IMR-90 (cell line): ENCODE measurements around the gene RALGAPA2. TPM values are rescaled to one million over a fixed set of nuclear protein-coding genes. Genes with fewer than 3 reads are reported as not detected.

ENCODE experiments used
- ATAC-seq: fragments of 200-7000 bp; cut with Tn5 transposase; 2 replicates; pipeline ENCODE4 v1.9.1; 2020; ENCODE audit warnings: low read depth, mild to moderate bottlenecking, moderate library complexity
- BruUV-seq: library from RNA; stranded (reverse); fragments of 400-500 nt; replicated peaks from 2 replicates; lab custom pipeline; 2021; lab: Mats Ljungman, UMichigan
- CTCF ChIA-PET: fragments of 300-600 bp; formaldehyde crosslinking; extraction: SDS; loops from one replicate; lab custom pipeline; 2021; ENCODE audit warnings: antibody characterized with exemption; lab: Yijun Ruan, JAX
- POLR2A ChIA-PET: fragments of 300-600 bp; sonication (Branson Sonifier 250); formaldehyde crosslinking; loops from one replicate; lab custom pipeline; 2022; ENCODE audit warnings: antibody characterized with exemption; ENCODE audit not compliant: unreplicated experiment; lab: Charles Lee
- DNase-seq: peaks from one replicate; pipeline ENCODE4 v3.0.0; 2013
- H2AFZ ChIP-seq: replicated peaks from 2 replicates; pipeline ENCODE3; 2013; ENCODE audit warnings: low read length, mild to moderate bottlenecking; ENCODE audit not compliant: poor library complexity
- H2AK5ac ChIP-seq: 2 replicates; pipeline ENCODE4 v1.6.1; 2013; ENCODE audit warnings: low read depth, low read length, inconsistent platforms
- H2AK9ac ChIP-seq: replicated peaks from 2 replicates; pipeline ENCODE3; 2013; ENCODE audit warnings: mild to moderate bottlenecking, low read depth, low read length, moderate library complexity; ENCODE audit not compliant: poor library complexity
- H2BK120ac ChIP-seq: 2 replicates; pipeline ENCODE4 v1.6.1; 2013; ENCODE audit warnings: low read depth, low read length, inconsistent platforms
- H2BK15ac ChIP-seq: 3 replicates; pipeline ENCODE4 v1.6.1; 2013; ENCODE audit warnings: low read depth, low read length, inconsistent platforms
- H2BK20ac ChIP-seq: 2 replicates; pipeline ENCODE4 v1.6.1; 2013; ENCODE audit warnings: low read depth, mild to moderate bottlenecking, inconsistent platforms, low read length, moderate library complexity
- H2BK5ac ChIP-seq: 2 replicates; pipeline ENCODE4 v1.6.1; 2013; ENCODE audit warnings: mild to moderate bottlenecking, low read depth, low read length, inconsistent platforms; ENCODE audit not compliant: poor library complexity, severe bottlenecking
- H3K14ac ChIP-seq: replicated peaks from 2 replicates; pipeline ENCODE4 v1.6.1; 2013; ENCODE audit warnings: low read depth, low read length, inconsistent platforms
- H3K18ac ChIP-seq: 2 replicates; pipeline ENCODE4 v1.6.1; 2013; ENCODE audit warnings: low read depth, low read length, control low read depth
- H3K23ac ChIP-seq: 2 replicates; pipeline ENCODE4 v1.6.1; 2013; ENCODE audit warnings: low read depth, low read length, inconsistent platforms
- H3K27ac ChIP-seq: 2 replicates; pipeline ENCODE4 v1.5.1; 2013; ENCODE audit warnings: mild to moderate bottlenecking, control low read depth, low read length; ENCODE audit not compliant: insufficient read depth
- H3K27me3 ChIP-seq: 2 replicates; pipeline ENCODE4 v1.6.1; 2013; ENCODE audit warnings: low read length; ENCODE audit not compliant: control insufficient read depth, insufficient read depth
- H3K36me3 ChIP-seq: 2 replicates; pipeline ENCODE4 v1.6.1; 2013; ENCODE audit warnings: low read length, mixed read lengths; ENCODE audit not compliant: control insufficient read depth, insufficient read depth
- H3K4ac ChIP-seq: 2 replicates; pipeline ENCODE4 v1.6.1; 2013; ENCODE audit warnings: low read depth, low read length, inconsistent platforms
- H3K4me1 ChIP-seq: 2 replicates; pipeline ENCODE4 v1.6.1; 2013; ENCODE audit warnings: low read length, mixed read lengths; ENCODE audit not compliant: control insufficient read depth, insufficient read depth
- H3K4me2 ChIP-seq: 2 replicates; pipeline ENCODE4 v1.6.1; 2013; ENCODE audit warnings: low read depth, mild to moderate bottlenecking, control low read depth, low read length, moderate library complexity
- H3K4me3 ChIP-seq: 2 replicates; pipeline ENCODE4 v1.5.1; 2013; ENCODE audit warnings: low read depth, mild to moderate bottlenecking, control low read depth, low read length, moderate library complexity; ENCODE audit not compliant: insufficient read depth
- H3K56ac ChIP-seq: 2 replicates; pipeline ENCODE4 v1.6.1; 2013; ENCODE audit warnings: low read length, inconsistent platforms; ENCODE audit not compliant: insufficient read depth; ENCODE audit errors: extremely low read depth
- H3K79me1 ChIP-seq, 2 experiments: 2 replicates each; pipeline ENCODE4 v1.6.1; 2013; ENCODE audit warnings: low read length in 2 of 2, inconsistent platforms in 1 of 2, low read depth in 1 of 2
- H3K9ac ChIP-seq: 2 replicates; pipeline ENCODE4 v1.6.1; 2013; ENCODE audit warnings: low read depth, low read length, control low read depth
- H3K9me1 ChIP-seq: 2 replicates; pipeline ENCODE4 v1.6.1; 2013; ENCODE audit warnings: low read length, inconsistent platforms; ENCODE audit not compliant: insufficient read depth
- H3K9me3 ChIP-seq: 2 replicates; pipeline ENCODE4 v1.6.1; 2013; ENCODE audit warnings: low read length; ENCODE audit not compliant: control insufficient read depth, insufficient read depth
- H4K20me1 ChIP-seq: 2 replicates; pipeline ENCODE4 v1.6.1; 2013; ENCODE audit warnings: low read length, inconsistent platforms; ENCODE audit not compliant: insufficient read depth
- H4K5ac ChIP-seq: 2 replicates; pipeline ENCODE4 v1.6.1; 2013; ENCODE audit warnings: mild to moderate bottlenecking, low read depth, low read length, control low read depth
- H4K8ac ChIP-seq, 2 experiments: 2 replicates each; pipeline ENCODE4 v1.6.1; 2013; ENCODE audit warnings: low read depth in 2 of 2, low read length in 2 of 2, control low read depth in 1 of 2, inconsistent platforms in 1 of 2
- H4K91ac ChIP-seq: 2 replicates; pipeline ENCODE4 v1.6.1; 2013; ENCODE audit warnings: low read depth, low read length, inconsistent platforms; ENCODE audit not compliant: insufficient read depth
- BHLHE40 ChIP-seq: fragments of 150-350 bp; IDR thresholded peaks from 2 replicates; pipeline ENCODE4 v1.6.1; 2016; ENCODE audit warnings: mild to moderate bottlenecking, low read depth, low read length
- CEBPB ChIP-seq: IDR thresholded peaks from 2 replicates; pipeline ENCODE4 v1.6.1; 2012; ENCODE audit warnings: low read depth, low read length, improper control_type of control experiment
- CTCF ChIP-seq: conservative IDR thresholded peaks from 2 replicates; pipeline ENCODE4 v1.5.1; 2012; ENCODE audit warnings: mild to moderate bottlenecking, low read depth, low read length, improper control_type of control experiment
- ELK1 ChIP-seq: fragments of 150-350 bp; IDR thresholded peaks from 2 replicates; pipeline ENCODE4 v1.6.1; 2016; ENCODE audit warnings: low read depth, mild to moderate bottlenecking, low read length, moderate library complexity, borderline replicate concordance
- FOS ChIP-seq: fragments of 150-350 bp; IDR thresholded peaks from 2 replicates; pipeline ENCODE4 v1.6.1; 2016; ENCODE audit warnings: low read depth, low read length
- MAFK ChIP-seq: IDR thresholded peaks from 2 replicates; pipeline ENCODE4 v1.6.1; 2012; ENCODE audit warnings: low read depth, low read length, improper control_type of control experiment
- MAZ ChIP-seq: IDR thresholded peaks from 2 replicates; pipeline ENCODE4 v1.6.1; 2012; ENCODE audit warnings: low read depth, mild to moderate bottlenecking, low read length, improper control_type of control experiment, moderate library complexity, borderline replicate concordance
- MXI1 ChIP-seq: IDR thresholded peaks from 2 replicates; pipeline ENCODE4 v1.6.1; 2012; ENCODE audit warnings: low read depth, mild to moderate bottlenecking, low read length, moderate library complexity, borderline replicate concordance
- NFE2L2 ChIP-seq: fragments of 150-350 bp; IDR thresholded peaks from 2 replicates; pipeline ENCODE4 v1.6.1; 2016; ENCODE audit warnings: low read depth, mild to moderate bottlenecking, low read length
- RAD21 ChIP-seq: IDR thresholded peaks from 2 replicates; pipeline ENCODE4 v1.6.1; 2012; ENCODE audit warnings: low read length, improper control_type of control experiment
- RCOR1 ChIP-seq: IDR thresholded peaks from 2 replicates; pipeline ENCODE4 v1.6.1; 2012; ENCODE audit warnings: mild to moderate bottlenecking, low read length, improper control_type of control experiment; ENCODE audit not compliant: insufficient replicate concordance
- RFX5 ChIP-seq: IDR thresholded peaks from 2 replicates; pipeline ENCODE4 v1.8.0; 2012; ENCODE audit warnings: low read depth, mild to moderate bottlenecking, low read length, moderate library complexity
- SMC3 ChIP-seq: fragments of 150-350 bp; IDR thresholded peaks from 2 replicates; pipeline ENCODE4 v1.6.1; 2016; ENCODE audit warnings: low read depth, mild to moderate bottlenecking, antibody characterized with exemption, low read length, moderate library complexity
- USF2 ChIP-seq: fragments of 150-350 bp; IDR thresholded peaks from 2 replicates; pipeline ENCODE4 v1.6.1; 2017; ENCODE audit warnings: mild to moderate bottlenecking, antibody characterized with exemption, low read length, low read depth
- WGBS, 2 experiments: methylation state at CpG; one replicate each; pipeline versions ENCODE4 v1.1.5 to v1.1.7; 2013; ENCODE audit warnings: missing lambda C conversion rate in 2 of 2; ENCODE audit not compliant: insufficient read length in 1 of 2; ENCODE audit errors: extremely low coverage in 2 of 2; 5-methylcytosine and 5-hydroxymethylcytosine counted together
- dilution Hi-C: fragments of 300-500 bp; cut with HindIII; formaldehyde crosslinking; loops from one replicate; pipeline ENCODE4 v1.14.3; 2018; ENCODE audit warnings: low sequenced_read_pairs; ENCODE audit not compliant: unreplicated experiment
- in situ Hi-C: fragments of 300-500 bp; cut with MboI; formaldehyde crosslinking; loops from 3 replicates; pipeline ENCODE4 v1.14.3; 2019; ENCODE audit warnings: low sequenced_read_pairs, inconsistent platforms, mixed read lengths
- intact Hi-C: fragments of 100-400 bp; cut with micrococcal nuclease; formaldehyde crosslinking; loops from 2 replicates; pipeline ENCODE4 v1.10.0; 2022
- polyA plus RNA-seq, 3 experiments: library from polyadenylated mRNA; depleted of rRNA; stranded (reverse); fragments of >200 nt; gene quantifications; 2 replicates each; pipeline ENCODE4 v1.2.3, GENCODE V29; 2012; ENCODE audit warnings: low replicate concordance in 1 of 3
- total RNA-seq: library from RNA; depleted of rRNA; stranded (reverse); fragments of >200 nt; gene quantifications from 2 replicates; pipeline ENCODE4 v1.2.3, GENCODE V29; 2012

The RALGAPA2 gene
- total and polyA plus RNA-seq, 2 of the 4 experiments (the other 2 are of a cell fraction), result 1.3 to 3.9 TPM

GRCh38 chr20:20446425-20447015, 265.9 kb downstream of the RALGAPA2 start:
- H2BK5ac ChIP-seq, result no peak overlapping the region
- no peak overlapping the region for H3K4me3 ChIP-seq
- H4K20me1 ChIP-seq, result no peaks in the 10 kb centered on the region
- intact Hi-C loops, result no loop called here
- H2AFZ ChIP-seq, result no peak overlapping the region
- H3K9me1 ChIP-seq, result peaks cover under 1% of the 10 kb centered on the region; the same call in 1 of the 2 replicates
- no peak overlapping the region for H3K27ac ChIP-seq
- H2AK5ac ChIP-seq, result no peak overlapping the region
- no peak overlapping the region for H2BK15ac ChIP-seq
- 96% methylated on average over 3 of the region's 5 CpGs; no CpG with 5 or more reads in 1 of the 2 experiments for WGBS, 2 experiments
- no peak overlapping the region for H3K56ac ChIP-seq
- no peak overlapping the region for H4K5ac ChIP-seq
- H3K14ac ChIP-seq, result no peak overlapping the region
- no peak for DNase-seq
- no peak overlapping the region for H3K4me2 ChIP-seq
- TF ChIP-seq MXI1 (no peak), CEBPB (no peak), SMC3 (no peak), NFE2L2 (no peak), USF2 (no peak), FOS (no peak), RAD21 (no peak), CTCF (no peak), ELK1 (no peak), MAFK (no peak), MAZ (no peak), BHLHE40 (no peak), RCOR1 (no peak), RFX5 (no peak)
- no peaks in the 10 kb centered on the region for H3K79me1 ChIP-seq
- no peak for ATAC-seq
- no peak overlapping the region for H4K8ac ChIP-seq
- no peaks in the 10 kb centered on the region for H3K9me3 ChIP-seq
- no peak overlapping the region for H4K91ac ChIP-seq
- in situ Hi-C loops, result no loop called here
- no peak overlapping the region for H3K4ac ChIP-seq
- no peak overlapping the region for H2BK120ac ChIP-seq
- BruUV-seq, result no TSS peak
- H2AK9ac ChIP-seq, result no peak overlapping the region
- CTCF ChIA-PET, result interaction anchor here (0.6 kb wide), 1 partner anchor 34 kb away, joined by 3 read pairs; no protein-coding TSS in a partner anchor
- no peaks in the 10 kb centered on the region for H3K27me3 ChIP-seq
- H2BK20ac ChIP-seq, result no peak overlapping the region
- no peaks in the 10 kb centered on the region for H3K4me1 ChIP-seq
- no peak overlapping the region for H3K18ac ChIP-seq
- no peak overlapping the region for H3K9ac ChIP-seq
- no peak overlapping the region for H3K23ac ChIP-seq
- H3K36me3 ChIP-seq, result no peaks in the 10 kb centered on the region
- dilution Hi-C loops, result no loop called here
- POLR2A ChIA-PET, result no interaction called here
